Epidermal melanocyte (primary cell): Measurements from ENCODE around the gene OTUB1.

ENCODE experiments used
- DNase-seq: peaks from one replicate; pipeline ENCODE4 v3.0.0; 2011; ENCODE audit warnings: low spot score; ENCODE audit not compliant: insufficient read length

The OTUB1 gene

DNA sequence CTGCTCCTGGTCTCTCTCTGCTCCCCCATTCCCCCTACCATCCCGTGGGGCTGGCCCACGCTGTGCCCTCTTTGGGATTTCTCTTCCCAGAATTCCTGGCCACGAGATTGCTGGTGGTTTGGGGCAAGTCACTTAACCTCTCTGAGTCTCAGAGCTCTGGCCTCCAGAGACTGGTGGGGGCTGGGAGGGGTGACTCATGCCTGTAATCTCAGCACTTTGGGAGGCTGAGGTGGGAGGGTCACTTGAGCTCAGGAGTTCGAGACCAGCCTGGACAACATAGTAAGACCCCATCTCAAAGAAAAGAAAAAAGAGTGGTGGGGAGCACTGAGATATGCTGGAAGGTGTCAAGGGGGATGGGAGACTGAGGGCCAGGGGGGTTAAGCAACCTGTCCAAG is 18.3 kb downstream of the OTUB1 start:
- peak; percentile 4 for DNase-seq

- DNase-seq, result no peak
Measured at GRCh38 chr11:64005691-64006090, 19.5 kb downstream of the OTUB1 start.

GRCh38 chr11:64006398-64006797 is 20.2 kb downstream of the OTUB1 start:
- DNase-seq, result peak; percentile 14

- peak; percentile 44 for DNase-seq
Measured at GRCh38 chr11:64007160-64007628, 21.0 kb downstream of the OTUB1 start.

DNA sequence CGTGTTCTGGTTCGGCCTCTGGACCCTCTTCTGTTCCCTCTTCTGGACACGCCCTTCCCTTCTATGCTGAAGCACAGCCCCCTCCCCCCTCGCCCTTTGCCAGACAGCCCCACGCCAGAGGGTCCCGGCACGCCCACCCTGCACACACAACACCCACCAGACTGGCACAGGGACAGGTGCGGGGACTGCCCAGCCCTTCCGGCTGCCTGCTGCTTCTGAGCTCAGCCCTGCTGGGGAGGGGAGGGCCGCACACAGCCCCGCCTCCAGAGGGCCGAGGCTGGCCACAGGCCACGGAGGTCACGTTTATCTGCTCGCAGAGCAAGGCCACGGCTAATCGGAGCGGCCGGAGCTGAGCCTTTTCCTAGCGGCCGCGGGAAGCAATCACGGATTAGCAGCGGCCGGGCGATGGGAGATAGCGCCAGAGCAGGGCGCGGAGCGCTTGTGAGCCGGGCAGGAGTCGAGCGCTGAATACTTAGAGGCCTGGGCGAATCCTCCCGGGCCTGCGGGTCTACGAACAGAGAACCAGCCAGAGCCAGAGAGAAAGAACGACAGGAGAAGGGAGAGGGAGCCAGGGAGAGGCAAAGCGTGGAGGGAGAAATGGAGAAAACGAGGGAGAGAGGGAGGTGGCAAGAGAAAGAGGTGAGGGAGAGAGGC is 21.5 kb downstream of the OTUB1 start:
- DNase-seq, result peak; percentile 86

DNA sequence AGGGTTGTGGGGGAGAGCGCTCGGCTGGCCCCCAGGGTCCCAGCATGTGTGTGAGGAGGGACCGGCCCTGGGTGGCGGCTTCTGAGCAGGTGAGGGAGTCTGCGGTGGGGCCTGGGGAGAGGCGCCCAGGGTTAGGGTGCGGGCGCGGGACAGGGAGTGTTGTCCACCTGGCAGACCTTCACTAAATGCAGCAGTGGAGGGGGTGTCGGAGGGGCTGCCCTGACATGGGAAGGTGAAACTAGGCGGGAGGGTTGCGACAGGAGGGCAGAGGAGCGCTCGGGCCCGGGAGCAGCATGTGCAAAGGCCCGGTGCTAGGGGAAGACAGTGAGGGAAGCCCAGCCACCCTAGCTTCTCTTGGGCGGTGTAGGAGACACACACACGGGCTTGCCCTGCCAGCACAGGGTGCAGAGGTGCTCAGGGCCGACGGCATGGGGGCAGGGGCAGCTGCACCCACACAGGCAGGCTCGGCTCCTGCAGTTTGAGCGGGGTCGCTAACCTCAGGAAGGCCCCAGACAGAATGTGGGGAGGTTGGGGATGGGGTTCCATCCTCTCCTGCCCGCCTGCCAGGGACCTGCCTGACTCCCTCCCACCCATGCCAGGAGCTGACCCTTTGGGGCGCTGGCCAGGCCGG is 22.2 kb downstream of the OTUB1 start:
- DNase-seq, result no peak

DNA sequence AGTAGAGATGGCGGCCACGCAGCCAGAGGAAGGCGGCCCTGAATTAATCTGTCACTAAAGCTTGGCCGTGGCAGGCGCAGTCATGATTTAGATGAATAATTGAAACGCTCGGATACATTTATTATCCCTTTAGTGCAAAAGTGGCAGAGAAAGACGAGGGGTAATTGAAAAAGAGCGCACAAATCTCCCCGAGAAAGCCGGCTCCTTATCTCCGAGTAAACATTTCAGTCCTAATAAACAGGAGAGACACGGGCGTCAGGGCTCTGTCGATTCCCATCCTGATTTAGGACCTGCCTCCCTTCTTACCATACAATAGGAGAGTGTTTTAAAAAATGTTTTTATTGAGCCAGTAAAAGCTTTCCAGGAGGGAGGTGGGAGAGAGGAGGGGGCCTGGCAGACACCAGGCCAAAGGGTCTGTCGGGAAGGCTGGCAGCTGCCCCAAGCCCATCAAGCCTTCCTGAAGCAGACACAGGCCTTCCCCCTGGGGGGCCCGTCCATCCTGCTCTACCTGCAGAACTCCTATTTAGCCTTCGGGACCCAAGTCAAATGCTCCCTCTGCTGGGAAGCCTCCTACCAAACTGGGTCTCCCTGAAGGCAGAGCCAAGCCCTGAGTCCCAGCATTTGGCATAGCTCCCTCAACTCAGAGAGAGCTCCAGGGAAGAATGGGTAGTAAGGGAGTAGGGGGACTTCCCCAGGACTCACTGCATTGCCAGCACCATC is 22.8 kb downstream of the OTUB1 start:
- DNase-seq, result peak; percentile 21

DNA sequence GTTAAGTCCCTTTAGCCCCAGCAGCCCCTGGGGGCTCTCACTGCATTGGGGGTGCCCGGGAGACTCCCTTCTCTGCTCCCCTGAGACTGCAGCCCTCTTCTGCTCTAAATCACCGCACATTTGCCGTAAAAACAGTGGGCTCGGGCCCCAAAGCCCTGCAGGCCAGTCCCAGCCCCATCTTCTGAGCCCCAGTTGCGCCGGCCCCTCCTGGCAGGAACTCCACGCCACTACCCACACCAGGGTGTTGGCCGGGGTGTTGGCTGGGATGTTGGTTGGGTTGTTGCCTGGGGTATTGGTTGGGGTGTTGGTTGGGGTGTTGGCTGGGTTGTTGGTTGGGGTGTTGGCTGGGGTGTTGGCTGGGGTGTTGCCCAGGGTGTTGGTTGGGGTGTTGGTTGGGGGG is 23.5 kb downstream of the OTUB1 start:
- DNase-seq, result peak; percentile 12

DNA sequence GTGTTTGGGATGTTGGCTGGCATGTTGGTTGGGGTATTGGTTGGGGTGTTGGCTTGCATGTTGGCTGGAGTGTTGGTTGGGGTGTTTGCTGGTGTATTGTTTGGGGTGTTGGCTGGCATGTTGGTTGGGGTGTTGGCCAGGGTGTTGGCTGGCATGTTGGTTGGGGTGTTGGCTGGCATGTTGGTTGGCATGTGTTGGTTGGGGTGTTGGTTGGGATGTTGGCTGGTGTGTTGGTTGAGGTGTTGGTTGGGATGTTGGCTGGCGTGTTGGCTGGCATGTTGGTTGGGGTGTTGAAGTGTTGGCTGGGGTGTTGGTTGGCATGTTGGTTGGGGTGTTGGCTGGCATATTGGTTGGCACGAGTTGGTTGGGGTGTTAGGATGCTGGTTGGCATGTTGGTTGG is 24.5 kb downstream of the OTUB1 start:
- DNase-seq, result no peak

DNA sequence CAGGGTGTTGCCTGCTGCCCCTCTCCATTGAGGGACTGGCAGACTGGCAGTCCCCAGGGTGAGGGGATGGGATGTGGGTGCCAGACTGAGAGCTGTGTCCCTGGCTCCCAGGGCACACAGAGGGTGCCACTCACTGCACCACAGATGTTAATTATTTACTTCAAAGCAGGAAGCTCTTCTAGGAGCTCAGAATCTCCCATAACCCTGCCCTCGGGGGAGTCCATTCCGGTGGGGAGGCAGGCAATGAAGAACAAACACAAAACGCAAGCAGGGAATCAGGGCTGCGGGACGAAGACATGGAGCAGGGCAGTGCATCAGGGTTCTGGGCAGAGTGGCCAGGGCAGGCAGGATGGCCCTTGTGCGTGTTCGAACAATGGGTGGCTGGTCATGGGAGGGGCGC is 25.1 kb downstream of the OTUB1 start:
- no peak for DNase-seq

- DNase-seq, result no peak
Measured at GRCh38 chr11:64013141-64013896, 27.1 kb downstream of the OTUB1 start.

DNA sequence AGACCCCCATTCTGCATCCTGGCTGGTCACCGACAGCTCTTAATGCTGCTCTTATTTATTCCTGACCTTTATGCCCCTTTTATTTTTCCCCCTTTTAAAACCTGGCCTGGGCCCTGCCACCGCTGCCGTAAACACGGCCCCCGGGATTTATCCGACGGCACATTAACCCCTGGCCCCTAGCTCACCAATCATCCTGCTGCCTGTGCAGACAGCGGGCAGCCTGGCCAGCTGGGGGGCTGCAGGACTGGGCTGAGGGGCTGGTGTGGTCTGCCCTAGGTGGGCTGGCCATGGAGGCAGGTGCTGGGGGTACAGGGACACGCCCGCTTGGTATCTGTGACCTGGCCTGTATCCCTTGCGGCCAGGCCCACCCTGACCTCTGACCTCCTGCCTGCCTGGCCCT is 28.1 kb downstream of the OTUB1 start:
- DNase-seq, result no peak

DNA sequence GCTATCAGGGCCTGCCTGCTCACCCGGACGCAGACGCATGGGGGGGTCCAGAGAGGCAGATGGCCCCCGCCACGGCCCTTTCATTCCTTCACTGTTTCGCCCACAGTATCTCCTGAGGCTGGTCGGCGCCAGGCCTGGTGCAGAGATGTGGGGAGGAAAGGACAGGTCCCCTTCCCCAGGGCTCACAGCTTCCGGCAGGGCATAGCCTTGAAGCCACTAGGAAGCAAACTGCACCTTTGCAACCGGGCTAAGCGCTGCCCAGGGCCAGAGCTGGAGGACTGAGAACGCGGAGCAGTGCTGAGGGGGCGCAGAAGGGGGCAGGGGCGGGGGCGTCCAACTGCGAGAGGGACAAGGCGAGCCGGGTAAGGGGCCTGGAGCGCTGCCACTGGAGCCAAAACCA is 29.3 kb downstream of the OTUB1 start:
- no peak for DNase-seq

GRCh38 chr11:64015935-64016845 is 30.0 kb downstream of the OTUB1 start:
- DNase-seq, result peak; percentile 7

- DNase-seq, result no peak
Measured at GRCh38 chr11:64017945-64018224, 31.6 kb downstream of the OTUB1 start.

- no peak for DNase-seq
Measured at GRCh38 chr11:64018310-64018709, 32.1 kb downstream of the OTUB1 start.

- no peak for DNase-seq
Measured at GRCh38 chr11:64019106-64020037, 33.1 kb downstream of the OTUB1 start.

DNA sequence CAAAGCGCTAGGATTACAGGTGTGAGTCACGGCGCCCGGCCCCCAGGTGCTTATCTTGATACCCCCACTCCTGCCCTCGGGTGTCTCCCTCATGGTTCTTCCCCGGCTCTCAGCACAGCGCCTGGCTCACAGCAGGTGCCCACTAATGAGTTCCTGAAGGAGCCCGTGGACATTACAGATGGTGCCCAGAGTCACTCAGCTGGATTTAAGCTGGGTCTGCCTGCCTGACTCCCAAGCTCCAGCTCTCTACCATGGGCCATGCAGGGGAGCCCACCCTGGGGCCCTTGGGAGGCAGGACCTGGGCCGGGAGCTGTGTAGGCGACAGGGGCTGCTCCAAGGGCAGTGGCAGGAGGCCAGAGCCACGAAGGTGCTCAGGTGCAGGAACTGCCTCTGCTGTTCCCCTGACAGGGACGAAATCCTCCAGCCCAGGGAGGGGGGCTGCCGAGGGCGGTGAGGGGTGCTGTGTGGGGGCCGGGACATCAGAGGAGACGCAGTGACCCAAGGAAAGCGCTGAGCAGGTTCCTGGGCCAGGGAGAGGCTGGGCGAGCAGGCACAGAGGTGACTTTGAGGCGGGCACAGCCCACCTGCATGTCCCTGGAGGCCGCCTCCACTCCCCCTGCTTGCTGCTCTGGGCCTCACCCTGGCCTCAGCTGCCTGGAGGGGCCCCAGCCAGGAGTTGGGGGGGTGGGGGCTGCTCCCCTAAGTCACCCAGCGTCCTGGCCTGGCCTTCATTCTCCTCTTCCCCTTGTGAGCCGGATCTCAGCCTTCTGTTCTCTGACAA is 34.9 kb downstream of the OTUB1 start:
- DNase-seq, result no peak

DNA sequence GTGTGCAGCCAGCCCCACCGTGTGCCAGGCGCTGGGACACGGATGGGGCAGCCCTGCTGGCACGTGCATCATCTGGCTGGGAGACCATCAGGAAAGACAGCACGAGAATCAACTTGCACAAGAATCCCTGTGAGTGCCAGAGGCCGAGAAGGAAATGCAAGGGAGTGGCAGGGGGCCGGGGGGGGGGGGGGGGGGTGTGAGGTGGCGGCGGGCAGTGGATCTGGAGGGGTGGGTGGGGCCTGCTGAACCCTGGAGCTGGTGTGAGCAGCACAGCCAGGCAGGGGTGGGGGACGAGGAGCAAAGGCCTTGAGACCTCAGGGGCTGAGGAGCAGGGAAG is 35.5 kb downstream of the OTUB1 start:
- no peak for DNase-seq
